Body of pancreas (tissue), 4 donors: Measurements from ENCODE around the gene TEX53. TPM values are rescaled to one million over a fixed set of nuclear protein-coding genes. Genes with fewer than 3 reads are reported as not detected.

ENCODE experiments used
- ATAC-seq: fragments of 150-250 bp; one replicate; pipeline ENCODE4 v1.9.1; 2016
- DNase-seq, 4 donors: peaks; one replicate each; pipeline ENCODE4 v3.0.0-alpha.2; 2019
- H3K27ac ChIP-seq, 4 donors: fragments of 200-600 bp; sonication (generic); 1 replicate in 3 of 4; 2 replicates in 1 of 4; pipeline versions ENCODE4 v1.5.1 to v1.6.1; 2016 to 2019; ENCODE audit warnings: mild to moderate bottlenecking in 1 of 4, mixed read lengths in 1 of 4, moderate library complexity in 1 of 4
- H3K27me3 ChIP-seq, 2 donors: fragments of 200-600 bp; sonication (generic); one replicate each; pipeline ENCODE4 v1.6.0; 2016; ENCODE audit warnings: mild to moderate bottlenecking in 1 of 2
- H3K36me3 ChIP-seq, 2 donors: fragments of 200-600 bp; sonication (generic); replicated peaks in 1 of 2; 2 replicates each; pipeline ENCODE4 v1.5.1; 2016; ENCODE audit warnings: low read depth in 2 of 2; ENCODE audit not compliant: insufficient read depth in 1 of 2
- H3K4me1 ChIP-seq: fragments of 200-600 bp; sonication (generic); one replicate; pipeline ENCODE4 v1.6.0; 2016
- H3K4me3 ChIP-seq, 2 donors: fragments of 200-600 bp; sonication (generic); 1 replicate in 1 of 2; 2 replicates in 1 of 2; pipeline ENCODE4 v1.5.1; 2016 to 2019
- H3K9me3 ChIP-seq, 3 donors: fragments of 200-600 bp; sonication (generic); 1 replicate in 2 of 3; 2 replicates in 1 of 3; pipeline ENCODE4 v1.5.1; 2016
- CTCF ChIP-seq, 7 experiments: fragments of 450-650 bp in 4 of 7; fragments of 200-600 bp in 3 of 7; sonication (generic) in 3 of 7; IDR thresholded peaks; one replicate each; pipeline ENCODE4 v1.5.1; 2016 to 2019; ENCODE audit warnings: antibody characterized with exemption in 7 of 7
- POLR2A ChIP-seq, 3 donors: fragments of 450-650 bp; IDR thresholded peaks; one replicate each; pipeline ENCODE4 v1.6.1; 2016; ENCODE audit warnings: antibody characterized with exemption in 3 of 3, mild to moderate bottlenecking in 2 of 3
- WGBS, 2 donors: methylation state at CpG; one replicate each; pipeline ENCODE4 v1.1.5; 2017; 5-methylcytosine and 5-hydroxymethylcytosine counted together
- intact Hi-C: fragments of 100-400 bp; cut with DNase I; formaldehyde crosslinking; loops from one replicate; pipeline ENCODE4 v1.15.1; 2023
- total RNA-seq, 2 donors: library from RNA; depleted of rRNA; stranded (reverse); fragments of >200 nt; gene quantifications; one replicate each; pipeline ENCODE4 v1.1.0, GENCODE V29; 2016

The TEX53 gene
- total RNA-seq: not detected

GRCh38 chr9:114657705-114658104, at the start of gene TEX53:
Gene TEX53, minus strand, starts transcription at chr9:114657805. Its CDS starts 31 bp downstream, at chr9:114657774.
- intact Hi-C loops: loop anchor here (10.0 kb wide), 1 partner anchor 253 kb away; no protein-coding TSS in a partner anchor
- Histone ChIP-seq H3K36me3 (no peaks in the 10 kb centered on the region), H3K9me3 (no peaks in the 10 kb centered on the region), H3K4me3 (no peak within 1 kb of the TSS), H3K27ac (no peak within 1 kb of the TSS), H3K27me3 (no peaks in the 10 kb centered on the region), H3K4me1 (no peaks in the 10 kb centered on the region)
- 96 to 99% methylated on average over 2 to 6 of the region's 6 CpGs for WGBS, 2 donors
- no peak for DNase-seq
- no peak for TF ChIP-seq CTCF (IDR thresholded peaks at IDR 0.05)
- no peak for ATAC-seq

GRCh38 chr9:114706711-114707110, 49.1 kb upstream of the TEX53 start:
- Histone ChIP-seq H3K27me3 (no peaks in the 10 kb centered on the region), H3K36me3 (no peaks in the 10 kb centered on the region), H3K9me3 (no peaks in the 10 kb centered on the region), H3K4me3 (no peak overlapping the region), H3K27ac (no peak overlapping the region), H3K4me1 (no peaks in the 10 kb centered on the region)
- 68 to 77% methylated on average over 2 of the region's 2 CpGs for WGBS, 2 donors
- DNase-seq: no peak
- ATAC-seq: no peak
- no peak for TF ChIP-seq CTCF (IDR thresholded peaks at IDR 0.05)
- TF ChIP-seq POLR2A (IDR thresholded peaks at IDR 0.05): no peak
- intact Hi-C loops: no loop called here

- TF ChIP-seq CTCF (IDR thresholded peaks at IDR 0.05): no peak
- no peak for TF ChIP-seq POLR2A (IDR thresholded peaks at IDR 0.05)
- Histone ChIP-seq H3K27me3 (no peaks in the 10 kb centered on the region), H3K36me3 (no peaks in the 10 kb centered on the region), H3K4me1 (no peaks in the 10 kb centered on the region), H3K9me3 (no peaks in the 10 kb centered on the region), H3K4me3 (no peak overlapping the region), H3K27ac (no peak overlapping the region)
- ATAC-seq (no peak), DNase-seq (no peak)
- intact Hi-C loops: no loop called here
Observed at GRCh38 chr9:114701988-114702387, 44.4 kb upstream of the TEX53 start.

- ATAC-seq (no peak), DNase-seq (no peak)
- H3K4me3 ChIP-seq: no peak overlapping the region
- no peak overlapping the region for H3K27ac ChIP-seq
- intact Hi-C loops: no loop called here
- TF ChIP-seq POLR2A (IDR thresholded peaks at IDR 0.05) (no peak), CTCF (IDR thresholded peaks at IDR 0.05) (no peak)
- no peaks in the 10 kb centered on the region for H3K36me3 ChIP-seq
- 90 to 91% methylated on average over 4 of the region's 4 CpGs for WGBS, 2 donors
- H3K4me1 ChIP-seq: peaks cover 4% of the 10 kb centered on the region
- no peaks in the 10 kb centered on the region for H3K27me3 ChIP-seq
- no peaks in the 10 kb centered on the region for H3K9me3 ChIP-seq
Observed at GRCh38 chr9:114697951-114698351, 40.3 kb upstream of the TEX53 start.

- no peak for DNase-seq
- H3K4me3 ChIP-seq: no peak overlapping the region
- no peaks in the 10 kb centered on the region for H3K36me3 ChIP-seq
- H3K27me3 ChIP-seq: no peaks in the 10 kb centered on the region
- ATAC-seq: no peak
- intact Hi-C loops: no loop called here
- no peak overlapping the region for H3K27ac ChIP-seq
- H3K9me3 ChIP-seq: no peaks in the 10 kb centered on the region
- TF ChIP-seq POLR2A (IDR thresholded peaks at IDR 0.05): no peak
- no peak for TF ChIP-seq CTCF (IDR thresholded peaks at IDR 0.05)
- H3K4me1 ChIP-seq: peaks cover 4% of the 10 kb centered on the region
- WGBS, 2 donors: 57 to 72% methylated on average over 7 of the region's 7 CpGs
Observed at GRCh38 chr9:114696814-114697544, 39.4 kb upstream of the TEX53 start.
